GM18907 (cell line): Measurements from ENCODE around the gene C19orf12.
"Not testable (repeated sequence)": the region's sequence is repeated elsewhere in the genome, so short reads cannot be mapped to it uniquely, and the experiment has no call there.

Experiments
- ATAC-seq: cut with Tn5 transposase; IDR thresholded peaks from one replicate; pipeline ENCODE4 v1.9.1; 2021; ENCODE audit warnings: mild to moderate bottlenecking, moderate library complexity; ENCODE audit not compliant: unreplicated experiment

The C19orf12 gene

GRCh38 chr19:29677001-29677817 is 37.9 kb downstream of the C19orf12 start:
- no peak for ATAC-seq

GRCh38 chr19:29676586-29676985 is 38.5 kb downstream of the C19orf12 start:
- ATAC-seq = no peak

GRCh38 chr19:29675650-29676186 is 39.3 kb downstream of the C19orf12 start:
- ATAC-seq = no peak

GRCh38 chr19:29675120-29675649 is 39.9 kb downstream of the C19orf12 start:
- no peak for ATAC-seq

DNA sequence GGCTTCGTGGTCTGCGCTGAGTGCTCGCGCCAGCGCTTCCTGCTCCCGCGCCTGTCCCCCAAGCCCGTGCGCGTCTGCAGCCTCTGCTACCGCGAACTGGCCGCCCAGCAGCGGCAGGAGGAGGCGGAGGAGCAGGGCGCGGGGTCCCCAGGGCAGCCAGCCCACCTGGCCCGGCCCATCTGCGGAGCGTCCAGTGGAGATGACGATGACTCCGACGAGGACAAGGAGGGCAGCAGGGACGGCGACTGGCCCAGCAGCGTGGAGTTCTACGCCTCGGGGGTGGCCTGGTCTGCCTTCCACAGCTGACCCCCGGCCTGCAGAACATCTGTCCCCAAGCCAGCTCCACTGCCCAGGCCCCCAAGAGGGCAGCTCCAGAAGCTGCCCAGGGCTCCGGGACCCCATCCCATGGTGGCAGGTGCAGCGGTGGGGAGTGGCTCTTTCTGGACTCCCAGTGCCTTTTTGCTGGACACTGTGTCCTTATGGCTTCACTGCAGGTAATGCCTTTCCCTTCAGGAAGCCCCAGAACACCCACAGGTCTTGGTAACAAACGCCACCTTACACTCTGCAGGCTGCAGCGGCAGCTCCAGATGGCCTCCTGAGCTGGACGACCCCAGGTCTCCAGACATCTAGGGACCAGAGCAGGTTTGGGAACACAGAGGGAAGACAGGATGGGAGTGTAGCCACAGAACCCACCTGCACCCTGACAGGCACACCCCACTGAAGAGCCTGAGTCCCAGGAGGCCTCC is 40.5 kb downstream of the C19orf12 start:
- no peak for ATAC-seq

- no peak for ATAC-seq
These were observed 41.4 kb downstream of the C19orf12 start for GRCh38 chr19:29673451-29674371.

DNA sequence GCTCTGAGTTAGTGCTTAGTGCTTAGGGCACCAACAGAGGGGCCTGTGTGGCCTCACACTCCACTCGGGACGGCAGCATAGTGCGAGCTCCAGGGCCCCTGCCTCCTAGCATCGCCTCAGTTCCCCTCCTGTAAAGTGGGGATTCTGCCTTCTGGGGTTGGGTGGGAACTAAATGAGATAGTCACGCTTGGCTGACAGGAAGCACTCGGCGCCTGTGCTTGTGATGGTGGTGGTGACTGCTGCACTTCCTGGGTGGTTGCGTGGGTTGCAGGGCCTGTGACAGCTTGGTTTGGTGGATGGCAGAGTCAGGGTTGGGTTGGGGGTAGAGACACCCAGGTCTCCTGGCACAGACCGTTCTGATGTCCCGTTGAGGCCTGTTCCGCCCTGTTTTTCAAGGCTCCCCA is 42.1 kb downstream of the C19orf12 start:
- peak; percentile 40 for ATAC-seq

GRCh38 chr19:29672319-29672932 is 42.6 kb downstream of the C19orf12 start:
- no peak for ATAC-seq

DNA sequence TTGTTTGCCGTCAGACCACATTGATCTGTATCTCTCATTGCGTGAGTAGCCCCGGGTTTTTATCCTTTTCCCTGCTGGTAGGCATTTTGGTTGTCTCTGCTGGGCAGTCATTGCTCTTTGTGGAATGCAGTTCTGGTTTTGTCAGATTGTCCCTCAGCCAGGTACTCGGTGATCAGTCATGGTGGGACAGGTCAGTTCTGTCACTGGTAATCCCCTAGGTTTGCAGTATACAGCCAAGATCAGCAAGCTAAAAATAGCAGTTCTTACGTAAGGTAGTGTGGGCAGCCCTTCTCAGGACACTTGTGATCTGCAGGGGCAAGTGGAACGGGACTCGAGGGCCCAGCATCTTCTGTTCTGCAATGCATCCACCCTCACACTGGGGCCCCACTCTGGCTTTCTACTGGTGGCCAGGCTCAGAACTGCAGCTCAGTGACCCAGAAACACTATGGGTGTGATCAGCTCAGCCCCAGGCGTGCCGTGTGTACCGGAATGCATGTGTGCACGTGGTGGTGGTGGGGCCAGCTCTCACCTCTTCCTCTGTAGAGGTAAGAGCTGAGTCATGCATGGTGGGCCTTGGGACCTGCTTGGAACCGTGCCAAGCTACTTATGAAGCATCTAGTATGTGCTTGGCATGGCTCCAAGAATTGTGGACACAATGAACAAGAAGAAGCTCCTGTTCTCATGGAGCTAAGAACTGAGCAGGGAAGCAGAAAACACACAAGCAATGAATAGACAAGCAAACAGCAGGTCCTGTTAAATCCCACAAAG is 43.5 kb downstream of the C19orf12 start:
- ATAC-seq = peak; percentile 73

DNA sequence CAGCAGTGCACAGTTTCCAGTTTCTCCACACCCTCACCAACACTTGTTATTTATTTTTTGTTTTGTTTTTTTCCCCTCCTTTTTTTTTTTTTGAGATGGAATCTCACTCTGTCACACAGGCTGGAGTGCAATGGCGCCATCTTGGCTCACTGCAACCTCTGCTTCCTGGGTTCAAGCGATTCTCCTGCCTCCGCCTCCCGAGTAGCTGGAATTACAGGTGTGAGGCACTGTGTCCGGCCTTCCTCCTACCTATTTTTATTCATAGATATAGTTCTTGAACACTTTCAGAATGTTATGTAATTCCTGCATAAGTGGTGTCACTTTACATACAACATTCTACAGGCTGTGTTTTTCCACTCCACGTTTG is 44.1 kb downstream of the C19orf12 start:
- ATAC-seq = not testable (repeated sequence)

GRCh38 chr19:29670255-29670654 is 44.8 kb downstream of the C19orf12 start:
- ATAC-seq = no peak

GRCh38 chr19:29668746-29669609 is 46.1 kb downstream of the C19orf12 start:
- ATAC-seq = no peak

- no peak for ATAC-seq
These were observed 47.1 kb downstream of the C19orf12 start for GRCh38 chr19:29667901-29668341.

DNA sequence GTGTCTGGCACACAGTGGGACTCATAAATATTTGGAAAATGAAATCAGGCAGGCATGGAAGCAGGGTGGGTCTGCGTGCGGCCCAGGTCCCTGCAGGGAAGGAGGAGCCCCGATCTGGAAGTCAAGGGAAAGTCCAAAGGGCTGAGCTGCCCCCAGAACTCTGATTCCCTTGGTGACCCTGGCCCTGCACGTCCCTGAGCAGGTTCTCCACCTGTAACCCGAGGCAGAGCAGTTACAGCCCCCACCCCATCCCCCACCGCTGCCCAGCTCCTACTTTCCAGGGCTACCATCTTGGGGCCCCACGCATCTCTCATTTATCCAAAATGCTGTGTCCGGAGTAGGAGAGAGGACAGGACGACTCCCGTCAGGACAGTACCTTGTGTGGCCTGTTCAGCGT is 47.7 kb downstream of the C19orf12 start:
- ATAC-seq = no peak

DNA sequence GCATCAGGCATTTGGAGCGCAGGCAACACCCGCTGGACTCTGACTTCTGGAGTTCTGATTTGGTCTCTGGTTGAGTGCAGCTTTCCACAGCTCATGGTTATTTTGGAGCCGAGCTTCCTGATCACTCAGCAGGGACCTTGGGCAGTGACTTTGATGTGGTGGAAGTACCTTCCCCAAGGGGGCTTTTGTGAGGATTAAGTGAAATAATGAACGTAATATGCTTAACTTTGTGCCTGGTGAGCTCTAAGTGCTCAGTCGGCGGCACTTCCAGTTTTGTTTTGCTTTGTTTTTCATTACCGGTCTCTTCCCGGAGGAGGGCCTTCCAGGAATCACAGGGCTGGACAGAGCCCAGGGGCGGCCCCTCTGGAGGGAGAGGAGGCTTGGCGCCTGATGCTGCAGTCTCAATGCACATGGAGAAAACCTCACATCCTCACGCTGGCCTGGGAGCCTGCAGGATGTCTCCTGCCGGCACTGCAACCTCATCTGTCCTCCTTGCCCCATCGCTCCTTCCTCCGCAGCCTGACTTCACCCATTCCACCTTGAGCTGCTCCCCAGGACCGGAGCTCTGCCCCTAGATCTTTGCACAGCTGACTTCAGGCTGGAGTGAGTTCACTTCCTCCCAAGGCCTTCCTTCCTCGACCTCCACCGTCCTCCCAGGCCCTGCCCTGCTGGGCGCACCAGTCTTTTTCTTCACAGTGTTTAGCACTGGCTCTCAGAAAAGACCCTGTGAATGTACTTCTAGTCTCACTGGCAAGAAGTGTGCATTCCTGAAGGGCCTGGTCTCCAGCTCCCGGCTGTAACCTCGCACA is 48.3 kb downstream of the C19orf12 start:
- ATAC-seq = no peak

DNA sequence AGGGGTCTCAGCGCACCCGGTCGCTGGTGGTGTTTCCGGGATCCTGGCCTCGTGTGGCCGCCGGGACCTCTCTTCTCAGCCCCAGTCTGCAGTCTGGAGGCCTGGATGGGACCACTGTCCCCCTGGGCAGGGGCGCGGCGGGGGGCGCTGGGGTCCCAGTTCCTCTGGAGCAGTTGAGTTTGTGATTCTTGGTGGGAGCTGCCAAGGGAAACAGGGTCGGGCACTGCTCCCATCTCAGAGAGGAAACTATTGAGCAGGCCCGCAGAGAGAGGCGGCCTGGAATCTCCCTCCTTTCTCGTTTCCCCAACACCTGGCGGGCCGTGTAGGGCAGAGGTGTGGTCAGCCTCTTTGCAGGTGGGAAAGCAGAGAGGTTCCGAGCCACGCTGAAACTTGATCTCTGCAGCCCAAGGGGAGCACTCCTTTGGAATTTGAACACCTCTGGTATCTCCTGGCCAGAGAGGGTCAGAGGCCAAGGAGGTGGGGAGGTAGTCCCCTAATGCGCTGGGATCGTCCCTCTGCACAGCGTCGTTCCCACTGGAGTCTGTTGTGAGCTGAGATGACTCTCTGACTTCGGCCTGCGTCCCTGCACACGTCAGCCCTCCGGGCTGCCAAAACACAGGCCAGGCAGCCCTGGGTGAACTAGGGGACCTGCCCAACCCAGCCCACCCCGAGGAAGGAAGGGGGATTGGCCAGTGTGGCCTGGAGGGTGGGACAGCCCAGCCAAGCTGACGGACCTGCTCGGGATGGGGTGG is 49.1 kb downstream of the C19orf12 start:
- ATAC-seq = peak; percentile 16
